ENCODE results near the gene RNF141.

The RNF141 gene

DNA sequence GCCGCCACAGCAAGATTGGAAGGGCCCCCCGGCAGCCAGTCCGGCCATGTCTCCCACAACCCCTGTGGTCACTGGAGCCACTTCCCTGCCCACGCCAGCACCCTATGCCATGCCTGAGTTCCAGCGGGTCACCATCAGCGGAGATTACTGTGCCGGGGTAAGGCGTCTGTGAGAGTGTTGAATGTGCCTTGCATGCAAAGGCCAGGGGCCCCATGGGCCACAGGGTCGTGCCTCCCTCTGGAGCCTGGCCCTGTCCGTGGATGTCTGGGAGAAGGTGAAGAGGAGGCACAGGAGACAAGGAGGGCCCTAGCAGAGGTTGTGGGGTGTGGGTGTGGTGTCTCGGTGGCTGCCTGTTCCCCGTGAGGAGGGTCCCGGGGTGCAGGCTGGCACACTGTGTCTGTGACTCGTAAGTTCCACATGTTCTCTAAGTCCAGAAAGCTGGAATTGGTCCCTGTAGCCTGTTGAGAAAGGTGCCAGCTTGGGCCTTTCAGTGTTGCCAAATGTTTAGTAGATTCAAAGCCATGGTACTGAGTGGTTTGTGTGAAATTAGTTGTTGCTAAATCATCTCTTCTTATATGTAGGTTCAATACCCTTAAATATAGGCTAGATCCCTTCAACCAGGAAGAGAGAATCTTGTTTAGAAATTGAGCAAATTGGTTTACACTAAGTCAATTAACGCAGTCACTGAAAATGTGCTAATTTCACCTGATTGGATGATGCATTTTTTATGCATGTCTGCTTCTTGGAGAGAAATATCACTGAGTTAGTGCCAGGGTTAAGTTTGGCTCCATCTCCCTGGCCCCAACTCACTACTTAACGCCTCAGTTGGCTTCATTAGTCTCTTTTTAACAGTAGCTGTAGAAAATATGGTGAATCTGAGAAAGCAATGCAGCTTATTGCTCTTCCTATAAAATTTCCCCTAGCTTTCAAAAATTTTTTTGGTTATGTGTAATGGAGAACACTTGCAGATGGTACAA lies 62.1 kb downstream of the RNF141 start:
- no peak for DNase-seq

GRCh38 chr11:10478066-10478465 lies 62.9 kb downstream of the RNF141 start:
- DNase-seq: no peak

DNA sequence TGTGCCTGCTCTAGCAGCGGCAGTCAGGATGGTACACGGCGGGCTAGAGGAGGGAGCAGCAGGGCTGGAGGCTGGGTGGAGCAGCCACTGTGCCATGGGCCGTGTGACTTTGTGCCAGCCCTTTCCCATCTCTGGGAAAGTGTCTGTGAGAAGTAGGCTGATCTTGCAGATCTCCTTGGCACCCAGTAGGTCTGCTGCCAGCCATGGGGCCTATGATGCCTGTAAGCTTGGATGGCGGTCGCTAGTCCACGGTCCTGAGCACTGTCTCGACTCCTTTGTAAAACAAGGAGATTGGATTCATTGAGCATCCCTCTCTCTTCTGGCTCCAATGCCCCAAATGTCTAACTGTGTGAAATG lies 63.3 kb downstream of the RNF141 start:
- DNase-seq: no peak

DNA sequence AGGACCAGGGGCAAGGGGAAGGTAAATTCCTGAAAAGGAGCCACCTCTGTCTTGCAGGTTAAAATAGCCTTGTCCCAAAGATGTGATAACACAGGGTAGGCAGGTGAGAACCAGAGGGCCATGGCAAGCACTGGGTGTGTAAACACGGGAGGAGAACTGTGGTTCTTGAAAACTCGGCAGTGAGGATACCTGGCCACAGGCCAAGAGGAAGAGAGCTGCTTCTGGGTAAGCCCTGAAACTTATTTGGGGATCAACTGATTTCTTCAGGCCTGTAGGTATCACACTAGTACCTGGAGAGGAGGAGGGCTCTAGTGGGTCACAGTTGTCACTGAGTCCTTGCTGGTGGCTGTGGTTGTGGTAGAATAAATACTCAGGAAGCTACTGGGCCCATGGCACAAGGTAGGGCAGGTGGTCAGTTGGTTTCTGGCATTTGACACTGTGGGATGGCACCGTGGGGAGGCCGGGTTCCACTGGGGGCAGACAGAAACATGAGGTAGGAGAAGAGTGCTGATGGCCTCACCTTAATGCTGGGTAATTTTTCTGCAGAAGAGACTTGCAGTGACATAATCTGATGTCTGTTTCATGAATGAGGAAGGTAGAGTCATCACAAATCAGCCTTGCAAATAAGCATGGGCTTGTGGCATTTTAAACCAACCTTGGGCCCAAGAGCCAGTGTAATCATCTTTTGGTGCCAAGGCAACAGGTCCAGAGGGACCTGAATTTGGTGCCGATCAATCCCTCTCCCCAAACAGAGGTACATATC lies 63.9 kb downstream of the RNF141 start:
- no peak for DNase-seq

GRCh38 chr11:10476342-10476741 lies 64.6 kb downstream of the RNF141 start:
- no peak for DNase-seq

GRCh38 chr11:10474551-10474950 lies 66.4 kb downstream of the RNF141 start:
- no peak for DNase-seq

DNA sequence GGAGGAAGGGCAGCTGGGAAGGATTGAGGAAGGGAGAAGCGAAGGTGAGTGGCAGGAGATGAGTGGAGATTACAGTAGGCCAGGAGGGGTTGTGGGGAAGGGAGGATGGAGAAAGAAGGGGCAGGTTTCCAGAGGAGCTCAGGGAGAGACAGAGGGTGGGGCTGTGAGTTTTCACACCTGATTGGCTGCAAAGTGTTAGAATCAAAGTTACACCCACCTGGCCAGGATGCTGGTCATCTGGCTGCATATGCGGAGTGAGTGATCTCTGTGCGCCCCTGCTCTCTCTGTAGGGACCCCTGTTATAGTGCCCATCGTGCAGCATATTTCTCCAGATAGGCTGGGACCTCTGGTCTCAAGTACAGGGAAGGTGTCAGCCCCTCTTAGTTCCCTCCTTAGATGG lies 67.6 kb downstream of the RNF141 start:
- DNase-seq: no peak

GRCh38 chr11:10462746-10463300 lies 78.2 kb downstream of the RNF141 start:
- DNase-seq: no peak

All from GDM1 (cell line).